Measurements from ENCODE around the gene GREB1. TPM values are rescaled to one million over a fixed set of nuclear protein-coding genes. Genes with fewer than 3 reads are reported as not detected.

The GREB1 gene
- total and polyA plus RNA-seq, 2 of the 13 experiments (the other 11 are each of a cell fraction or from before 2014, with no cell fraction given), result 31.3 to 61.2 TPM

- TF ChIP-seq POLR2G (IDR thresholded peaks at IDR 0.05; ENCODE audit: low read depth, low read length) (no peak), TBP (CRISPR knock-in tag; IDR thresholded peaks at IDR 0.05) (no peak), ZBTB20 (CRISPR knock-in tag; IDR thresholded peaks at IDR 0.05; ENCODE audit: borderline replicate concordance, low read depth) (no peak), NFIB (CRISPR knock-in tag; IDR thresholded peaks at IDR 0.05; ENCODE audit: borderline replicate concordance) (no peak), ZNF124 (CRISPR knock-in tag; IDR thresholded peaks at IDR 0.05) (no peak), ZSCAN30 (CRISPR knock-in tag; IDR thresholded peaks at IDR 0.05) (no peak), SKIL (CRISPR knock-in tag; IDR thresholded peaks at IDR 0.05; ENCODE audit: borderline replicate concordance) (no peak), ZNF75D (CRISPR knock-in tag; IDR thresholded peaks at IDR 0.05; ENCODE audit: borderline replicate concordance) (no peak), TCF7 (IDR thresholded peaks at IDR 0.05; ENCODE audit: low read depth) (no peak), MED1 (CRISPR knock-in tag; IDR thresholded peaks at IDR 0.05) (peak; percentile 72), ATRX (CRISPR knock-in tag; IDR thresholded peaks at IDR 0.05; ENCODE audit: borderline replicate concordance) (no peak), ZNF251 (CRISPR knock-in tag; IDR thresholded peaks at IDR 0.05) (0 out of 2 replicates have a peak, but pooled peaks have one; percentile 28), SUZ12 (IDR thresholded peaks at IDR 0.05; ENCODE audit: low read depth, low read length) (no peak), FOSL2 (CRISPR knock-in tag; IDR thresholded peaks at IDR 0.05) (peak; percentile 91), ZNF180 (CRISPR knock-in tag; IDR thresholded peaks at IDR 0.05; ENCODE audit: borderline replicate concordance, low read depth) (no peak), ZNF557 (CRISPR knock-in tag; IDR thresholded peaks at IDR 0.05) (no peak), HDAC6 (IDR thresholded peaks at IDR 0.05; ENCODE audit: low read depth, low read length) (no peak), RBFOX2 (IDR thresholded peaks at IDR 0.05; ENCODE audit: low read depth, low read length) (no peak), ZNF234 (CRISPR knock-in tag; conservative IDR thresholded peaks at IDR 0.05) (no peak), ZNF446 (CRISPR knock-in tag; IDR thresholded peaks at IDR 0.05) (no peak), ZNF431 (CRISPR knock-in tag; IDR thresholded peaks at IDR 0.05; ENCODE audit: borderline replicate concordance, low read depth) (no peak), DMTF1 (CRISPR knock-in tag; IDR thresholded peaks at IDR 0.05) (0 out of 2 replicates have a peak, but pooled peaks have one; percentile 61), GMEB1 (CRISPR knock-in tag; IDR thresholded peaks at IDR 0.05; ENCODE audit: borderline replicate concordance) (no peak), MLLT10 (CRISPR knock-in tag; IDR thresholded peaks at IDR 0.05) (no peak)
Observed at GRCh38 chr2:11502740-11503292, 31.0 kb upstream of the GREB1 start (continued).

Measured in HepG2 (cell line).